Body of pancreas (tissue), 4 donors: ENCODE results near the gene APOL2. TPM values are rescaled to one million over a fixed set of nuclear protein-coding genes. Genes with fewer than 3 reads are reported as not detected.

Experiments
- ATAC-seq: fragments of 150-250 bp; one replicate; pipeline ENCODE4 v1.9.1; 2016
- DNase-seq, 4 donors: peaks; one replicate each; pipeline ENCODE4 v3.0.0-alpha.2; 2019
- H3K27ac ChIP-seq, 4 donors: fragments of 200-600 bp; sonication (generic); 1 replicate in 3 of 4; 2 replicates in 1 of 4; pipeline versions ENCODE4 v1.5.1 to v1.6.1; 2016 to 2019; ENCODE audit warnings: mild to moderate bottlenecking in 1 of 4, mixed read lengths in 1 of 4, moderate library complexity in 1 of 4
- H3K27me3 ChIP-seq, 2 donors: fragments of 200-600 bp; sonication (generic); one replicate each; pipeline ENCODE4 v1.6.0; 2016; ENCODE audit warnings: mild to moderate bottlenecking in 1 of 2
- H3K36me3 ChIP-seq, 2 donors: fragments of 200-600 bp; sonication (generic); replicated peaks in 1 of 2; 2 replicates each; pipeline ENCODE4 v1.5.1; 2016; ENCODE audit warnings: low read depth in 2 of 2; ENCODE audit not compliant: insufficient read depth in 1 of 2
- H3K4me1 ChIP-seq: fragments of 200-600 bp; sonication (generic); one replicate; pipeline ENCODE4 v1.6.0; 2016
- H3K4me3 ChIP-seq, 2 donors: fragments of 200-600 bp; sonication (generic); 1 replicate in 1 of 2; 2 replicates in 1 of 2; pipeline ENCODE4 v1.5.1; 2016 to 2019
- H3K9me3 ChIP-seq, 3 donors: fragments of 200-600 bp; sonication (generic); 1 replicate in 2 of 3; 2 replicates in 1 of 3; pipeline ENCODE4 v1.5.1; 2016
- POLR2A ChIP-seq, 3 donors: fragments of 450-650 bp; IDR thresholded peaks; one replicate each; pipeline ENCODE4 v1.6.1; 2016; ENCODE audit warnings: antibody characterized with exemption in 3 of 3, mild to moderate bottlenecking in 2 of 3
- WGBS, 2 donors: methylation state at CpG; one replicate each; pipeline ENCODE4 v1.1.5; 2017; 5-methylcytosine and 5-hydroxymethylcytosine counted together
- intact Hi-C: fragments of 100-400 bp; cut with DNase I; formaldehyde crosslinking; loops from one replicate; pipeline ENCODE4 v1.15.1; 2023
- total RNA-seq, 2 donors: library from RNA; depleted of rRNA; stranded (reverse); fragments of >200 nt; gene quantifications; one replicate each; pipeline ENCODE4 v1.1.0, GENCODE V29; 2016
- TF ChIP-seq, protein P1 (sequence below), 7 experiments: fragments of 450-650 bp in 4 of 7; fragments of 200-600 bp in 3 of 7; sonication (generic) in 3 of 7; IDR thresholded peaks; one replicate each; pipeline ENCODE4 v1.5.1; 2016 to 2019; ENCODE audit warnings: antibody characterized with exemption in 7 of 7

Gene APOL2
- total RNA-seq, 2 donors from 2014 or later = 13.5 to 19.1 TPM

DNA sequence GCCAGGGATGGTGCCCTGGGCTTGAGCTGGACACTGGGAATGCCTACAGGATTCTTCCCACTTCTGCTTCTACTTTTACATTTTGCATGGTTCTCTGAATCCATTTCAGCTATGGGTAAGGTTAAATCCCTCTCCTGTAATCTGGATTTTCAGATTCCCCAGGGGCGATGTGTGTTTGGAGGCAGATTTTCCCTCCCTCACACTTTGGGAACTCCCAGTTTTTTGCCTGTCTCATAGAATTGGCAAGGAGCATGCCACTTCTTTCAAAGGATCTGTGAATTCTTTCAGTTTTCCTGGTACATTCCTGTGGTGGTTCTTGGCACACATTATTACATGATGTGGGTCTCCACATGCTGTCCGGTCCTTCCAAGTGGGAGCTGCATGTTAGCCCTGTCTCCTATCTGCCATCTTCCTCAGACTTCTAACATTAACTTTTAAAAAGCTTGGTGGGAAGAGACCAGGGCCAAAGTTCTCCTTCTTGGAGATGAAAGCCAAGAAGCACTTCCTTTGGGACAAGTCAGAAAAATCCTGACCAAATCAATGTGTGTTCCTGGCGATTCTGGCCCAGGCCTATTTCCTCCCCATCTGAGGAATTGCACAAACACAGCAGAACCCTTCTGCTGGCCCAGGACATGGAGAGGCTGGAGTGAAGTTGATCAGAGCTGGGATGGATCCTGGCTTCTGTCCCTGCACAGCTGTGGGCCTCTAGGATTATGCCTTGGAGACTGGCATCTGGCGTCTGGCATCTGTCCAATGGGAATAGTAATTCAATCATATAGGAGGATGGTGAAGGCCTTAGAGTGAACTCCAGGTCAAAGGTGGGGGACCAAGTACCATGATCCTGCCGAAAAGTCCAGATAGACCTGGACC lies 5.4 kb upstream of the APOL2 start:
- whole genome bisulfite sequencing, 2 donors = 81 to 82% methylated on average over 4 to 5 of the region's 5 CpGs
- intact Hi-C loops = no loop called here
- Histone ChIP-seq H3K36me3 (no peaks in the 10 kb centered on the region), H3K4me1 (peaks cover 2% of the 10 kb centered on the region), H3K4me3 (no peak overlapping the region), H3K27ac (no peak overlapping the region), H3K27me3 (no peaks in the 10 kb centered on the region), H3K9me3 (no peaks in the 10 kb centered on the region)
- TF ChIP-seq, protein P1, sequence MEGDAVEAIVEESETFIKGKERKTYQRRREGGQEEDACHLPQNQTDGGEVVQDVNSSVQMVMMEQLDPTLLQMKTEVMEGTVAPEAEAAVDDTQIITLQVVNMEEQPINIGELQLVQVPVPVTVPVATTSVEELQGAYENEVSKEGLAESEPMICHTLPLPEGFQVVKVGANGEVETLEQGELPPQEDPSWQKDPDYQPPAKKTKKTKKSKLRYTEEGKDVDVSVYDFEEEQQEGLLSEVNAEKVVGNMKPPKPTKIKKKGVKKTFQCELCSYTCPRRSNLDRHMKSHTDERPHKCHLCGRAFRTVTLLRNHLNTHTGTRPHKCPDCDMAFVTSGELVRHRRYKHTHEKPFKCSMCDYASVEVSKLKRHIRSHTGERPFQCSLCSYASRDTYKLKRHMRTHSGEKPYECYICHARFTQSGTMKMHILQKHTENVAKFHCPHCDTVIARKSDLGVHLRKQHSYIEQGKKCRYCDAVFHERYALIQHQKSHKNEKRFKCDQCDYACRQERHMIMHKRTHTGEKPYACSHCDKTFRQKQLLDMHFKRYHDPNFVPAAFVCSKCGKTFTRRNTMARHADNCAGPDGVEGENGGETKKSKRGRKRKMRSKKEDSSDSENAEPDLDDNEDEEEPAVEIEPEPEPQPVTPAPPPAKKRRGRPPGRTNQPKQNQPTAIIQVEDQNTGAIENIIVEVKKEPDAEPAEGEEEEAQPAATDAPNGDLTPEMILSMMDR (IDR thresholded peaks at IDR 0.05) = no peak
- no peak for TF ChIP-seq POLR2A (IDR thresholded peaks at IDR 0.05)
- DNase-seq (peak in 1 of 4 donors; percentile 30), ATAC-seq (peak; percentile 42)

DNA sequence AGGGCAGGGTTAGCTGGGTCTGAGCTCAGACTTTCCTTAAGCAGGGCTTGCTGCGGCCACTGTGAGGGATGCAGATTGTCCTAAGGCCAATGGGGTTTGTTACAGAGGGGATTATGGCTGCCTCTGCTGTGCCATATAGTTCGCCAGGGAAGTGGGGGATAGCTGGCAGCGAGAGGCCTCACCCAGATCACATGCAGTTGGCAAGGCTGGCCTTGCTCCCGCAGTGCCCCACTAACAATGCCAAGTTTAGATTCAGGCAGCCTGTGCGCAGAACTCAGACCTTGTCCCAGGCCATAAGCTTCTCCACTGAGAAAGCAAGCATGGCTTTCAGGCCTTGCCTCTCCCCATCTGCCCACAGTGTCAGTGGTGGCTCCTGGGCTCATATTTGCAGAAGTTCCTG lies 4.7 kb upstream of the APOL2 start:
- Histone ChIP-seq H3K36me3 (no peaks in the 10 kb centered on the region), H3K27ac (no peak overlapping the region), H3K4me1 (peaks cover 5% of the 10 kb centered on the region), H3K4me3 (no peak overlapping the region), H3K27me3 (no peaks in the 10 kb centered on the region), H3K9me3 (no peaks in the 10 kb centered on the region)
- ATAC-seq (no peak), DNase-seq (no peak)
- no peak for TF ChIP-seq POLR2A (IDR thresholded peaks at IDR 0.05)
- TF ChIP-seq, protein P1 (IDR thresholded peaks at IDR 0.05) = no peak
- intact Hi-C loops = no loop called here
- 69 to 90% methylated on average over 4 to 5 of the region's 5 CpGs for WGBS, 2 donors

DNA sequence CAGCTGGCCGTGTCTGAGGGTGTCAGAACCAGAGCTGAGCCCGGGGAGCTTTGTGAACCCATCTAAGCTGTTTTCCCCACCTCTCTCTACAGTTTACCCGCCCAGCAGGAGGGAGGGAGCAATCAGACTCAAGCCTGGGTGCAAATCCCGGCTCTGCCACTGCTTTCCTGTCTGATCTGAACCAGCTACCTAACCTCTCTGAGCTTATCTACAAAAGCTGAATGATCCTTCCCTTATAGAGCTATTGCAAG lies 252 bp downstream of the APOL2 start:
- DNase-seq = no peak
- TF ChIP-seq, protein P1 (IDR thresholded peaks at IDR 0.05) = no peak
- no peak for TF ChIP-seq POLR2A (IDR thresholded peaks at IDR 0.05)
- peaks cover 34% of the 10 kb centered on the region for H3K4me1 ChIP-seq
- ATAC-seq = peak; percentile 27
- WGBS, 2 donors = 0% methylated on average over 4 of the region's 4 CpGs
- H3K27ac ChIP-seq = peak overlapping the region; percentile 68 to 91 (median 86)
- peak overlapping the region; percentile 59 to 64 for H3K4me3 ChIP-seq
- intact Hi-C loops = no loop called here
- no peaks in the 10 kb centered on the region for H3K36me3 ChIP-seq
- H3K27me3 ChIP-seq = no peaks in the 10 kb centered on the region
- H3K9me3 ChIP-seq = no peaks in the 10 kb centered on the region

DNA sequence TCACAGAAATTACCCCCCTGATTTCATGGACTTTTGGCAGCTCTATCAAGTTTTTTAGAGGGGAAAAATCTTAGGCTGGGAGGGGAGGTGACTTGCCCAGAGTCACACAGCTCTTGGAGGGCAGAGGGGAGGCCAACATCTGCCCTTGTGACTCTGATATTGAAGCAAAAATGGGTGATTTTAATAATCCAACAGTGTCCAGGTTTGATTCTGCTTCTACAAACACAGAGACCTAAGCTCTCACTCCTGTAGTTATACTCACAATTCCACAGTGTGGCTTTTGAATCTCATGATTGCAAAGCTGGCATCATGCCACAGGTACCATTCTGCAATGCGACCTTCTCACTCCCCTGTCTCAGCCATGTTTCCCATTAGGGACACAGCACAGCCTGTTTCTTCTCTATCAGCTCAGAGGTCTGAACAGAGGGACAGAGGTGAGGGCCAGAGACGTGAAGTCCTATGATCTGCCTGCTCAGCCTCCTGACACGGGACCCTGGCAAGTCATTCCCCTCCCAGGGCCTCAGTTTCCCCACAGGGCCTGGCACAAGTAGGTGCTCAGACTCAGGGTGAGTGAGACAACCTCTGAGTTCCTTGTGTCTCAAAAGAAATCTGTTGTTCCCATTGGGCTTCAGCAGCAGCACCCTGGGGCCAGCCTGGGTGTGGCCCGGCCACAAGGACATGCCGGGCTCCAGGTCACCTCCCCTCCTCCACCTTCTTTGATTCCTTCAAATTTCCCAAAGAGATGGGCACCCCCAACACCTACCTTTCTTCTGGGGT lies 766 bp downstream of the APOL2 start:
- Histone ChIP-seq H3K9me3 (no peaks in the 10 kb centered on the region), H3K27me3 (no peaks in the 10 kb centered on the region), H3K36me3 (no peaks in the 10 kb centered on the region), H3K4me3 (peak overlapping the region; percentile 59 to 64), H3K27ac (peak overlapping the region; percentile 68 to 91 (median 86)), H3K4me1 (peaks cover 34% of the 10 kb centered on the region)
- DNase-seq = peak; percentile 35 to 57 (median 46)
- ATAC-seq = peak; percentile 20
- TF ChIP-seq POLR2A (IDR thresholded peaks at IDR 0.05) = no peak
- TF ChIP-seq, protein P1 (IDR thresholded peaks at IDR 0.05) = no peak
- WGBS, 2 donors = 0% methylated on average over 3 to 5 of the region's 5 CpGs
- intact Hi-C loops = no loop called here
